ENCODE data around the gene TCHH. TPM values are rescaled to one million over a fixed set of nuclear protein-coding genes. Genes with fewer than 3 reads are reported as not detected.

Gene TCHH
- total RNA-seq, 3 donors from 2014 or later (not counting 1 experiment from before 2014, with no cell fraction given) = not detected

DNA sequence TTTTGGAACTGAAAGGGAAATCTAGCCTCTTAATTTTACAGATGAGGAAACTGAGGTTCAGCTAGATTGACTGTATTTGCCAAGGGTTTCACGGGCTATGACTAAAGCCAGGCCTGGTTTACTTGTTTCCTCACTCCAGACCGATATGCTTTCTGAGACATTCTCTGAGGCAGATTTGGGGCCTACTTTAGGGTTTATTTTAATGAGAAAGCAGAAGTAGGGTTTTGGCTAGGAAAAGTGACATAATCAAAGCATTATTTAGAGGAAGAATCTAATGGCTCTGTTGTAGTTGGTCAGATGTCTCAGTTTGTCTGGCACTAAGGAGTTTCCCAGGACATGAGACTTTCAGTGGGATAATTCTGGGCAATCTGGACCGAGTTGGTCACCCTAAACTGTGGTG lies 45.3 kb upstream of the TCHH start:
- DNase-seq (no peak), ATAC-seq (no peak)
- no peak overlapping the region for H3K27ac ChIP-seq (ENCODE audit: low read length)
- Mint-ChIP-seq H3K9me3 (no peaks in the 10 kb centered on the region), H3K4me1 (peaks cover 0 to under 1% of the 10 kb centered on the region in 2 donors), H3K4me3 (no peak overlapping the region), H3K27ac (no peak overlapping the region), H3K36me3 (no peaks in the 10 kb centered on the region), H3K27me3 (ENCODE audit: low read depth in 2 of 2) (peaks cover 5 to 15% of the 10 kb centered on the region in 2 donors)
- TF ChIP-seq, protein P1, sequence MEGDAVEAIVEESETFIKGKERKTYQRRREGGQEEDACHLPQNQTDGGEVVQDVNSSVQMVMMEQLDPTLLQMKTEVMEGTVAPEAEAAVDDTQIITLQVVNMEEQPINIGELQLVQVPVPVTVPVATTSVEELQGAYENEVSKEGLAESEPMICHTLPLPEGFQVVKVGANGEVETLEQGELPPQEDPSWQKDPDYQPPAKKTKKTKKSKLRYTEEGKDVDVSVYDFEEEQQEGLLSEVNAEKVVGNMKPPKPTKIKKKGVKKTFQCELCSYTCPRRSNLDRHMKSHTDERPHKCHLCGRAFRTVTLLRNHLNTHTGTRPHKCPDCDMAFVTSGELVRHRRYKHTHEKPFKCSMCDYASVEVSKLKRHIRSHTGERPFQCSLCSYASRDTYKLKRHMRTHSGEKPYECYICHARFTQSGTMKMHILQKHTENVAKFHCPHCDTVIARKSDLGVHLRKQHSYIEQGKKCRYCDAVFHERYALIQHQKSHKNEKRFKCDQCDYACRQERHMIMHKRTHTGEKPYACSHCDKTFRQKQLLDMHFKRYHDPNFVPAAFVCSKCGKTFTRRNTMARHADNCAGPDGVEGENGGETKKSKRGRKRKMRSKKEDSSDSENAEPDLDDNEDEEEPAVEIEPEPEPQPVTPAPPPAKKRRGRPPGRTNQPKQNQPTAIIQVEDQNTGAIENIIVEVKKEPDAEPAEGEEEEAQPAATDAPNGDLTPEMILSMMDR (IDR thresholded peaks at IDR 0.05) = no peak
- H3K4me3 ChIP-seq (ENCODE audit: low read length) = no peak overlapping the region
- H3K36me3 ChIP-seq (ENCODE audit: control insufficient read depth, insufficient read depth, low read length) = no peaks in the 10 kb centered on the region
- H3K4me1 ChIP-seq (ENCODE audit: control insufficient read depth, insufficient read depth, low read length) = peaks cover 2% of the 10 kb centered on the region
- WGBS (ENCODE audit: insufficient coverage) = 47% methylated on average over 3 of the region's 3 CpGs
- no peaks in the 10 kb centered on the region for H3K27me3 ChIP-seq (ENCODE audit: control insufficient read depth, insufficient read depth, low read length)
- intact Hi-C loops (cut with micrococcal nuclease) = no loop called here
- H3K9me3 ChIP-seq (ENCODE audit: control insufficient read depth, insufficient read depth, low read length) = no peaks in the 10 kb centered on the region

DNA sequence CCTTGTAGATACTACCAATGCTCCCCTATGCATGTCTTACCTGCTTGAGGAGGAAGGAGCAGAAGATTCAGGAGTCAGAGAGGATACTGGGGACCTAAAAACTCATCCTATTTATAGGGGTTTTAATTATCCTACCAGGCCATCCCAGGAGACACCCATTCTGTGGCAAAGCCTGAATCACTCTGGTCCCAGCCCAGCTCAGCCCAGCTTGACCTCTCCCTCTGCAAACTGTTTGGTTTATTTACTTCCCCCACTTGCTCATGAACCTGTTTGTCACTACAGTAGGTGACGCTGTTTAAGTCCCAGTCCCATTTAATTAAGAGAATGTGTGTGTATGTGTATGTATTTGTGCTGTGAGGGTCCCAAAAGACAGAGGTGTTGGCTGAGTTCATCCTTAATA lies 43.9 kb upstream of the TCHH start, which contains the start of gene RPTN:
Gene RPTN (minus strand): TSS at position 85 of the 400 bp plus-strand sequence. CDS start 1,339 bp downstream, outside the sequence.
- intact Hi-C loops (cut with micrococcal nuclease) = no loop called here
- H3K4me3 ChIP-seq (ENCODE audit: low read length) = no peak within 1 kb of the TSS
- ATAC-seq = no peak
- H3K27me3 ChIP-seq (ENCODE audit: control insufficient read depth, insufficient read depth, low read length) = no peaks in the 10 kb centered on the region
- DNase-seq = no peak
- H3K4me1 ChIP-seq (ENCODE audit: control insufficient read depth, insufficient read depth, low read length) = peaks cover 2% of the 10 kb centered on the region
- TF ChIP-seq, protein P1 (IDR thresholded peaks at IDR 0.05) = no peak
- H3K27ac ChIP-seq (ENCODE audit: low read length) = no peak within 1 kb of the TSS
- peaks cover 3 to 13% of the 10 kb centered on the region in 2 donors for H3K27me3 Mint-ChIP-seq (ENCODE audit: low read depth in 2 of 2)
- H3K9me3 Mint-ChIP-seq = no peaks in the 10 kb centered on the region
- H3K9me3 ChIP-seq (ENCODE audit: control insufficient read depth, insufficient read depth, low read length) = no peaks in the 10 kb centered on the region
- H3K36me3 ChIP-seq (ENCODE audit: control insufficient read depth, insufficient read depth, low read length) = no peaks in the 10 kb centered on the region
- no peak within 1 kb of the TSS for H3K27ac Mint-ChIP-seq
- H3K36me3 Mint-ChIP-seq = no peaks in the 10 kb centered on the region
- H3K4me1 Mint-ChIP-seq = no peaks in the 10 kb centered on the region
- WGBS (ENCODE audit: insufficient coverage) = 100% methylated on average over 1 of the region's 1 CpG
- H3K4me3 Mint-ChIP-seq = no peak within 1 kb of the TSS

DNA sequence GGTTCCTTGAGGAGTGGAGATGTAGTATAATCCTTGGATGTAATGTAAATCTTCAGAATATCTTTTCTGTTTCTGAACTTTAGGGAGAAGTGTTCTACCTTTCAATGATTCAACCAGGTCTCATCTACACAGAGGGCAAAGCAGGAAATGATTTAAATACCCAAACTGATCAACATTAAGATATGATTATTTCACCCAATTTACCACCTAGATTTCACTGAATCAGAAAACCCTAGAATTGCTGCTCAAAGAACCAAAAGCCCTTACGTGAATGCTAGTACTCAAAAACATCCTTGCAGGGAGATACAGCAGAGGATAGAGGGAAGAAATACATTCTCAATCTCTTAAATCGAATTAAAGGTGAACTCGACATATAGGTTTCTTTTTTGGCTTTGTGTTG lies 38.8 kb upstream of the TCHH start:
- Histone ChIP-seq H3K36me3 (ENCODE audit: control insufficient read depth, insufficient read depth, low read length) (no peaks in the 10 kb centered on the region), H3K27me3 (ENCODE audit: control insufficient read depth, insufficient read depth, low read length) (peaks cover 3% of the 10 kb centered on the region), H3K9me3 (ENCODE audit: control insufficient read depth, insufficient read depth, low read length) (no peaks in the 10 kb centered on the region), H3K4me3 (ENCODE audit: low read length) (no peak overlapping the region), H3K4me1 (ENCODE audit: control insufficient read depth, insufficient read depth, low read length) (no peaks in the 10 kb centered on the region), H3K27ac (ENCODE audit: low read length) (no peak overlapping the region)
- 98% methylated on average over 3 of the region's 3 CpGs for WGBS (ENCODE audit: insufficient coverage)
- Mint-ChIP-seq H3K9me3 (peaks cover 0 to under 1% of the 10 kb centered on the region in 2 donors), H3K27ac (no peak overlapping the region), H3K36me3 (no peaks in the 10 kb centered on the region), H3K27me3 (ENCODE audit: low read depth in 2 of 2) (peaks cover 17 to 24% of the 10 kb centered on the region in 2 donors), H3K4me3 (no peak overlapping the region), H3K4me1 (no peaks in the 10 kb centered on the region)
- intact Hi-C loops (cut with micrococcal nuclease) = no loop called here
- ATAC-seq = no peak
- TF ChIP-seq, protein P1 (IDR thresholded peaks at IDR 0.05) = no peak
- DNase-seq = no peak

DNA sequence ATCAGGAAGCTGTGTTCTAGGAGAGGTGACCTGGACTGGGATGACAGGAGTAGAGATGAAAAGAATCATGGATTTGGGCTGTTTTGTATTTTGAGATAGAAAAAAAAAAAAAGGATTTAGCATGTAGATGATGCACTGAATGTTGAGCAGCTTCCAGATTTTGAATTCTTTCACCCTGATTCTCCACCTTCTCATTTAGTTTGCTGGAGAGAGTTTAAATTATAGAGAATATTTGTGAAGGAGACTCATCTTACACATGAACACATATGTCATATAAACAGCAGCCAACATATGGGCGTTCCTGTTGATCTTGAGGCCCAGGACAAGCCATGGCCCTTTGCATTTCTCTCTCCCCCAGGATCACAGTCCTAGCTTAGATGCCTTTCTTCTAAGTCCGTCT lies 36.4 kb upstream of the TCHH start:
- no peaks in the 10 kb centered on the region for H3K4me1 ChIP-seq (ENCODE audit: control insufficient read depth, insufficient read depth, low read length)
- peaks cover 7% of the 10 kb centered on the region for H3K9me3 ChIP-seq (ENCODE audit: control insufficient read depth, insufficient read depth, low read length)
- Mint-ChIP-seq H3K27me3 (ENCODE audit: low read depth in 2 of 2) (peaks cover 19 to 24% of the 10 kb centered on the region in 2 donors), H3K36me3 (peaks cover 5% of the 10 kb centered on the region), H3K27ac (no peak overlapping the region), H3K9me3 (peaks cover 4 to 6% of the 10 kb centered on the region in 2 donors), H3K4me3 (no peak overlapping the region), H3K4me1 (no peaks in the 10 kb centered on the region)
- H3K4me3 ChIP-seq (ENCODE audit: low read length) = no peak overlapping the region
- ATAC-seq = no peak
- H3K36me3 ChIP-seq (ENCODE audit: control insufficient read depth, insufficient read depth, low read length) = no peaks in the 10 kb centered on the region
- WGBS (ENCODE audit: insufficient coverage) = 85% methylated on average over 2 of the region's 2 CpGs
- intact Hi-C loops (cut with micrococcal nuclease) = no loop called here
- TF ChIP-seq, protein P1 (IDR thresholded peaks at IDR 0.05) = no peak
- DNase-seq = no peak
- H3K27ac ChIP-seq (ENCODE audit: low read length) = no peak overlapping the region
- H3K27me3 ChIP-seq (ENCODE audit: control insufficient read depth, insufficient read depth, low read length) = peaks cover 3% of the 10 kb centered on the region

All from natural killer cell (primary cell).